Panc1 (cell line): ENCODE results near the gene NPR1. TPM values are rescaled to one million over a fixed set of nuclear protein-coding genes. Genes with fewer than 3 reads are reported as not detected.

Source experiments
- ATAC-seq: fragments of 200-7000 bp; cut with Tn5 transposase; 2 replicates; pipeline ENCODE4 v1.9.1; 2020; ENCODE audit warnings: mild to moderate bottlenecking, moderate library complexity
- BruUV-seq: library from RNA; stranded (reverse); fragments of 400-500 nt; replicated peaks from 2 replicates; lab custom pipeline; 2021; lab: Mats Ljungman, UMichigan
- CTCF ChIA-PET: fragments of 300-600 bp; sonication (Branson Sonifier 250); formaldehyde crosslinking; loops from one replicate; lab custom pipeline; 2022; ENCODE audit warnings: antibody characterized with exemption; lab: Charles Lee
- POLR2A ChIA-PET: fragments of 300-600 bp; sonication (Branson Sonifier 250); formaldehyde crosslinking; loops from one replicate; lab custom pipeline; 2022; ENCODE audit warnings: antibody characterized with exemption; lab: Charles Lee
- DNase-seq: peaks from one replicate; pipeline ENCODE4 v3.0.0-alpha.2; 2010; ENCODE audit warnings: low read depth, low spot score
- H3K27ac ChIP-seq: 2 replicates; pipeline ENCODE4 v1.5.1; 2011; ENCODE audit warnings: mild to moderate bottlenecking, low read length, inconsistent platforms
- H3K27me3 ChIP-seq: fragments of 200-500 bp; sonication (Bioruptor generic); 2 replicates; pipeline ENCODE4 v1.6.0; 2014; ENCODE audit warnings: low read length, inconsistent platforms; ENCODE audit not compliant: control insufficient read depth, insufficient read depth
- H3K36me3 ChIP-seq: fragments of 200-500 bp; sonication (Bioruptor generic); 2 replicates; pipeline ENCODE4 v1.5.1; 2014; ENCODE audit warnings: inconsistent platforms, mild to moderate bottlenecking, low read length, moderate library complexity; ENCODE audit not compliant: control insufficient read depth, insufficient read depth
- H3K4me1 ChIP-seq: 2 replicates; pipeline ENCODE4 v1.5.1; 2011; ENCODE audit warnings: inconsistent platforms, mild to moderate bottlenecking, low read length, moderate library complexity; ENCODE audit not compliant: control insufficient read depth, insufficient read depth
- H3K4me3 ChIP-seq, 2 experiments: 2 replicates each; pipeline ENCODE4 v1.5.1; 2011 to 2012; ENCODE audit warnings: low read depth in 2 of 2, low read length in 2 of 2, mild to moderate bottlenecking in 2 of 2, inconsistent platforms in 1 of 2, moderate library complexity in 1 of 2
- H3K9me3 ChIP-seq: fragments of 200-500 bp; sonication (Bioruptor generic); 2 replicates; pipeline ENCODE4 v1.5.1; 2014; ENCODE audit warnings: low read depth, mild to moderate bottlenecking, inconsistent platforms, low read length, moderate library complexity; ENCODE audit not compliant: control insufficient read depth, insufficient read depth
- CTCF ChIP-seq: fragments of 450-650 bp; IDR thresholded peaks from 2 replicates; pipeline ENCODE4 v1.5.1; 2017; ENCODE audit warnings: mild to moderate bottlenecking
- POLR2AphosphoS5 ChIP-seq: IDR thresholded peaks from 2 replicates; pipeline ENCODE4 v1.6.1; 2012; ENCODE audit warnings: mild to moderate bottlenecking, low read depth, low read length, moderate library complexity
- REST ChIP-seq, 2 experiments: IDR thresholded peaks; 2 replicates each; pipeline ENCODE4 v1.6.1; 2011 to 2012; ENCODE audit warnings: low read depth in 2 of 2, control low read depth in 1 of 2, low read length in 1 of 2, mild to moderate bottlenecking in 1 of 2, moderate library complexity in 1 of 2; ENCODE audit not compliant: insufficient read depth in 1 of 2
- TCF7L2 ChIP-seq: IDR thresholded peaks from 2 replicates; pipeline ENCODE4 v1.6.1; 2011; ENCODE audit warnings: mild to moderate bottlenecking, low read depth, low read length, inconsistent platforms
- in situ Hi-C: cut with HindIII; loops from 2 replicates; pipeline ENCODE4 v1.10.0; 2016; ENCODE audit warnings: low sequenced_read_pairs, low pct_unique_long_range_greater_than_20kb
- intact Hi-C: fragments of 100-400 bp; cut with micrococcal nuclease; formaldehyde crosslinking; loops from one replicate; pipeline ENCODE4 v1.10.0; 2022; ENCODE audit not compliant: unreplicated experiment
- microRNA-seq: library from miRNA; unstranded; fragments of <30 nt; microRNA quantifications from one replicate; pipeline ENCODE4 v1.1.0, GENCODE V29; 2020; ENCODE audit not compliant: unreplicated experiment
- total RNA-seq: library from RNA; stranded (reverse); gene quantifications from one replicate; pipeline ENCODE4 v1.2.1, GENCODE V29; 2021; ENCODE audit not compliant: unreplicated experiment

Gene NPR1
- total RNA-seq, 1 experiment from 2014 or later, result 0.36 TPM

GRCh38 chr1:153742411-153743142 is 64.1 kb downstream of the NPR1 start:
- CTCF ChIA-PET, result no interaction called here
- no peaks in the 10 kb centered on the region; the same call in none of the 2 replicates for H3K36me3 ChIP-seq
- TF ChIP-seq CTCF (no peak), TCF7L2 (no peak), POLR2AphosphoS5 (no peak), REST (IDR thresholded peaks at IDR 0.05; ENCODE audit: insufficient read depth in 1 of 2, low read depth in 2 of 2, low read length in 1 of 2) (no peak)
- BruUV-seq, result no TSS peak
- no peak for ATAC-seq
- no peaks in the 10 kb centered on the region for H3K27me3 ChIP-seq
- no peaks in the 10 kb centered on the region for H3K9me3 ChIP-seq
- no peak overlapping the region for H3K27ac ChIP-seq
- no peak overlapping the region for H3K4me3 ChIP-seq
- POLR2A ChIA-PET, result no interaction called here
- DNase-seq, result no peak
- intact Hi-C loops (no loop called here), in situ Hi-C loops (no loop called here)
- H3K4me1 ChIP-seq, result no peaks in the 10 kb centered on the region

Small RNAs within 50 kb of the gene (microRNA-seq; reads per million reads assigned to microRNA genes)
- not detected for gene MIR8083

Other genes with a start within 250 kb of the NPR1 start
- not detected for gene S100A7, start 218.0 kb upstream of the NPR1 start, total RNA-seq
- gene S100A6, start 142.7 kb upstream of the NPR1 start, total RNA-seq, result 1,986 TPM
- gene S100A5, start 137.8 kb upstream of the NPR1 start, total RNA-seq, result 0.72 TPM
- 773 TPM for gene S100A4, start 132.9 kb upstream of the NPR1 start, total RNA-seq
- gene S100A3, start 129.4 kb upstream of the NPR1 start, total RNA-seq, result 12.0 TPM
- 6.2 TPM for gene S100A2, start 112.8 kb upstream of the NPR1 start, total RNA-seq
- gene S100A16, start 65.6 kb upstream of the NPR1 start, total RNA-seq, result 61.6 TPM
- gene S100A14, start 62.4 kb upstream of the NPR1 start, total RNA-seq, result 0.57 TPM
- gene S100A13, start 51.2 kb upstream of the NPR1 start, total RNA-seq, result 111 TPM
- 2.9 TPM for gene S100A1, start 50.3 kb upstream of the NPR1 start, total RNA-seq
- 87.0 TPM for gene CHTOP, start 44.6 kb upstream of the NPR1 start, total RNA-seq
- 46.8 TPM for gene SNAPIN, start 20.0 kb upstream of the NPR1 start, total RNA-seq
- 221 TPM for gene ILF2, start 7.7 kb upstream of the NPR1 start, total RNA-seq
- gene INTS3, start 49.4 kb downstream of the NPR1 start, total RNA-seq, result 77.3 TPM
- gene SLC27A3, start 96.7 kb downstream of the NPR1 start, total RNA-seq, result 8.0 TPM
- gene GATAD2B, start 244.3 kb downstream of the NPR1 start, total RNA-seq, result 47.2 TPM